ENCODE measurements around the gene ITGB2.

ITGB2 gene

GRCh38 chr21:44939532-44940115, 18.9 kb upstream of the ITGB2 start, which contains the start of gene SLX9:
Gene SLX9 (plus strand): TSS chr21:44940029. CDS start chr21:44940058, 29 bp downstream.
- in situ Hi-C loops (cut with HindIII; ENCODE audit: low sequenced_read_pairs): no loop called here
- TF ChIP-seq CTCF (IDR thresholded peaks at IDR 0.05; ENCODE audit: low read depth, low read length): no peak
- peak; percentile 76 for DNase-seq (ENCODE audit: low read depth, low spot score)
- peak within 1 kb of the TSS; percentile 92 for H3K4me3 ChIP-seq (ENCODE audit: low read depth, low read length)

GRCh38 chr21:44938772-44939531, 18.3 kb upstream of the ITGB2 start:
- no peak for DNase-seq (ENCODE audit: low read depth, low spot score)
- in situ Hi-C loops (cut with HindIII; ENCODE audit: low sequenced_read_pairs): no loop called here
- TF ChIP-seq CTCF (IDR thresholded peaks at IDR 0.05; ENCODE audit: low read depth, low read length): no peak
- peak overlapping the region; percentile 92 for H3K4me3 ChIP-seq (ENCODE audit: low read depth, low read length)

- TF ChIP-seq CTCF (IDR thresholded peaks at IDR 0.05; ENCODE audit: low read depth, low read length): no peak
- no peak for DNase-seq (ENCODE audit: low read depth, low spot score)
Observed at GRCh38 chr21:44935533-44935927, 14.8 kb upstream of the ITGB2 start.

GRCh38 chr21:44934797-44935532, 14.3 kb upstream of the ITGB2 start:
- no peak overlapping the region for H3K4me3 ChIP-seq (ENCODE audit: low read depth, low read length)
- TF ChIP-seq CTCF (IDR thresholded peaks at IDR 0.05; ENCODE audit: low read depth, low read length): no peak
- in situ Hi-C loops (cut with HindIII; ENCODE audit: low sequenced_read_pairs): no loop called here
- no peak for DNase-seq (ENCODE audit: low read depth, low spot score)

More at GRCh38 chr21:44935533-44935927, 14.8 kb upstream of the ITGB2 start:
- no peak overlapping the region for H3K4me3 ChIP-seq (ENCODE audit: low read depth, low read length)
- in situ Hi-C loops (cut with HindIII; ENCODE audit: low sequenced_read_pairs): no loop called here

GRCh38 chr21:44934276-44934675, 13.6 kb upstream of the ITGB2 start:
- no peak for TF ChIP-seq CTCF (IDR thresholded peaks at IDR 0.05; ENCODE audit: low read depth, low read length)
- in situ Hi-C loops (cut with HindIII; ENCODE audit: low sequenced_read_pairs): no loop called here
- DNase-seq (ENCODE audit: low read depth, low spot score): no peak

GRCh38 chr21:44933918-44934260, 13.2 kb upstream of the ITGB2 start:
- in situ Hi-C loops (cut with HindIII; ENCODE audit: low sequenced_read_pairs): no loop called here
- H3K4me3 ChIP-seq (ENCODE audit: low read depth, low read length): no peak overlapping the region
- no peak for DNase-seq (ENCODE audit: low read depth, low spot score)
- TF ChIP-seq CTCF (IDR thresholded peaks at IDR 0.05; ENCODE audit: low read depth, low read length): no peak

More at GRCh38 chr21:44934276-44934675, 13.6 kb upstream of the ITGB2 start:
- H3K4me3 ChIP-seq (ENCODE audit: low read depth, low read length): no peak overlapping the region
